NCI-H2196 (cell line): Measurements from ENCODE around the gene TSHZ3.
A peak's percentile ranks its signal among the peaks of the same experiment; 100 is the strongest.

Source experiments
- DNase-seq: peaks from one replicate; lab custom pipeline; 2025; ENCODE audit not compliant: unreplicated experiment; lab: John Stamatoyannopoulos, UW

The TSHZ3 gene

DNA sequence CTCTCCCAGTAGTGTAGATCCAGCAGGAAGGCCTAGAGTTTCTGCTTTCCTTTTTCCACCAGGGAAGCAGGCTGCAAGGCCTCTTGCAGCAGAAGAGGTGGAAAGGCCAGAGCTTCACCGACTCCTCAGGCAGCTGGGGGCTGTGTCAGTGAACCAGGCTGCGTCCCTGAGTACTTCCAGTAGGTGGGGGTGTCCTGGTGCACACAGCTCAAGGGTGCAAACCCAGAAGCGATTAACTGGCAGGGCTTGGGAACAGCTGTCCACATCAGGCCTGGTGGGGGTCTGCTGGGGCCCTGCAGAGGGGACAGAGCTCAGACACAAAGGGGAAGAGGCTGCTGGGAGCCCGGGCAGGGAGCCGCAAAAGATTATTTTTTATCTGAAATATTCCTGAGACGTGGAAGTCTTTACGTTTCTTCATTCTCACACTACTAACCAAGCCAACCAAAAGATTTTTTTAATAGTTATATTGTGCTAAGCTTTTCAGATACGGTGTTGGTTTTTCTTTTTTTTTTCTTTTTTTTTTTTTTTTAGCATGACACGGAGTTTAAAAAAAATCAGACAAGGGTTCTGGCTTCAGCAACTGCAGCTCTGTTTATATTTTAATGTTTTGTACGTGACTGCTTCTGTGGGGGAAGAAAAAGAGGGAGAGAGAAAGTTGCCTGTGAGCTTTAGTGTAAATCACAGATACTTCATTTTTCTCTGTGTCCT lies 11.0 kb downstream of the TSHZ3 start:
- DNase-seq = peak; percentile 17

DNA sequence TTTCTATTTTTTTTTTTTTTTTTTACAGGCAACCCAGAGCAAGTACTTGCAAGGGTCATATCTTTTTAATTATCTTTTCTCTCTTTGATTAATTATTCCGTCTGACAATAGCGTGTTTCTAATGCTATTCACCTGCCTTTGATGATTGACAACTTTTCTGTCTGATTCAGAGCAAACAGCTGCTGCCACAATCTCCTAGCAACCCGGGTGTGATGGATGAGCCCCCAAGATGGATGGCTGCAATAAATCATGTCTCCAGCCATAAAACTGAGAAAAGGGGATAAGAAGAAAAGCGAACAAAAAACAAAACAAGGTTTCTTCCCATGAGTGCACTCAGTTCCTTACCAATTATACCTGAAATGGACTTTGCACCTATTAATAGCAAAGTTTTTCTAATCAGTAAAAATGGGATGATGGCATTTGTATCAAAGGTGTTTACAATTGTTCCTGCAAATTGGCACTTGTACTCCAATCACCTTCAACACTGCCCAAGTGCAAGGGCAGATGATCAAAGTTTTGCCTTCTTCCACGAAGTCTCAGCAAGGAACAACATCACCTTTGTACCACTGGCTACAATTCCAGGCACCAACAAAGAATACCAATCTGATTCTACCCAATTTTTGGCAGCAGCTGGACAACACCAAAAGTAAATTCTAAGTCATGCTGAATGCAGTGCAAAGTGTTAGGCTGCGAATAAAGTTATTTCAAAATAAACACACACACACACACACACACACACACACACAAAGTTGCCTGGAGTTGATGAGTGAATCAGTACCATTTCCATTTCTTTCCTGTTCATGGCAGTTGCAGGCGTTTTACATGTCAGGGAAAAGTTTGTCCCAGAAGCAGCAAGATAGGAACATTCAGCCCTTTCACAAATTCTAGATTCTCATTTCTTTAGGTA lies 12.0 kb downstream of the TSHZ3 start:
- no peak for DNase-seq

DNA sequence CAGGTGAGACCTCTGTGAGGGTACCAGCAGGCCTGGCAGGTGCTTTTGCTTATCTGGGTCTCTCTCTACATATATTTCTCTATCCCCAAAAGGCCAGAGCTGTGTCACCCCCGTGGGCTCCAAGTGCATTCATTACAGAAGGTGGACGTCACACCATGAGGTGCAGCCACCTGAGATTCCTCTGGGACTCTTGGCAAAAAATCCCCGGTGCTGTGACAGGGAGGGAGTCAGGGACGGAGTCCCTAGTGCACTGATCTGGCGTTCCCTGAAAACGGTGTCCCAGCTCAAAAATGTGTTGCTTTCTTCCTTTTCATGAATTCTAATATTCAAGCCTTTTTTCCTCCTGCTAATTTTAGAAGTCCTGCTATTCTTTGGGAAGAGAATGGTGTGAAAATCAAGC lies 13.5 kb downstream of the TSHZ3 start:
- no peak for DNase-seq

DNA sequence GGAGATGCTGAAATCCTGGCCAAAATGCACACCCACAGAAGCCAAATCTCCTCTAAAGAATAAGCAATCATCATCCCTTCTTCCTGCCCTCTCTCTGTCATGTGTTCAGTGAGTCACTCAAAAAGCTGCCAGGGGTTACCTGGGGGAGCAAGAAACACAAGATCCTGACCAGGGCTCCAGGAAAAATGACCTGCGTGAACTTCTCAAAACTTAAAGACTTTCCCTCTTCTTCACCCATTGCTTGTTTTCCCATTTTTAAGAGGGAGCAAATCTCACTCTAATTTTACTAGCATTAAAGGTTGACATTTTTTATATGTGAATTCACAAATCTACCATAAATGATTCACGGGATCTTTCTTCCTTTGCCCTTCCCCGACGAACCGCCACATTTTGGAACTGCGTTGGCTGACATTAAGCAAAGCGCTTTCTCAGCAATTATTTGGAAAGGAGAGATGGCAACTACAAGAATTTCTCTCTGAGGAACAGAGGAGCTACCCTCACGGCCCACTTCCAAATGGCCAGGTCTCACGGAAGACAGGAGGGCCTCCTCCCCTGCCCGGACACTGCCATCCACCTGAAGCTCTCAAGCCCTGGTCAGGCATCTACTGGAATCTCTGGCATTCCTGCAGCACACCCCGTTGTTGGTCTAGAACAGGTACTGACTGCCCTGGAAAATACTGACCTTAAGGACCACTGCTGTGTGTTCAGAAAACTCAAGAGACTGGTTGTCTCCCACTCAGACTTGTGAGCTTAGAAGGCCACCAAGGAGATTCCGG lies 14.2 kb downstream of the TSHZ3 start:
- no peak for DNase-seq

DNA sequence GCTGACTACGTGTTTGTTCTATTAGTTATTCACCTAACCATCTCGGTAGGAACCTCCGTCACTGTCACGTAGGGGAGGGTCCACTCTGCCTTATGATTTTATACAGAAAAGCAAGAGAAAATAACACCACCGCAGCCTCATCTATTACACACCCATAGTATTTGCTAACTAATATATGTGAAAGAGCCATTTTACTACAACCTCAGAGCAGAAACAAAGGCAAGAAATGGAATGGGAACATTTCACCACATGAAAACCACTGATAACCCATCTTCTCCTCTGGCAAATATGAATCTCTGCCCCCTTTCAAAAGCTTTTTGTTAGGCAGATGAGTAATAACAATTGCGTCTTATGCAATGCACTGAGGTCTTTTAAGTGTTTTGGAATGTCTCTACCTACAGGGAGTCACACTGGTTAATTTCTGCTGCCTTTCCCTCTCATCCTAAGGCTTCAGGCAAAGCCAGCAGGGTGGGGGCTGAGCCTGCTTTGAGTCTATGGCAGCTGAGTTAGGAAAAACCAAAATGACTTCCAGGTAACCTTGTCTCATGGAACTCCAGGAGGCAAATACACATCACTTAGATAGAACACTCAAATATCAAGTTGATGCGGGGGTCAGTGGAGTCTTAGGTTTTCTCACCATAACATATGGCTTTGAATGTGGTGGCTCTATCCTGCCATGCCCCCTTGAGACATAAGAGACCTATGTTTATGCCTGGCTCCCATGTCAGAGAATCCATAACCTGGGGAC lies 15.0 kb downstream of the TSHZ3 start:
- no peak for DNase-seq

DNA sequence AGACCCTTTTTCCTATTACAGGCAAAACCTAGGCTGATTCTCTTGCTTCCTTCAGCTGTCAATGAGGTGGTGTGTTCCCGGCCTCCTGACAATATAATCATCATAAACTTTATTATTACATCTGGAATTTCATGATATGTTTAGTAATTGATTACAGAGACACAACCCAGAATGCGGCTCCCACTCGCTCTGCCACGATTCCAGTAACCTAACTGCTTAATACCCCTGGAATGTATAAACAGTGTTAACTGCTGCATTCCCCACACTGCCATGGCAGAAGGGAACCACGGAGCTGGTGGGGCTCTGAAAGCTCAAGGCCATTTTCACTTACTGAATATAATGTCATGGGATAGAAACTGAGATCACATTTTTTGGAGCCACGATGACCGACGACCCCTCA lies 17.1 kb downstream of the TSHZ3 start:
- no peak for DNase-seq

DNA sequence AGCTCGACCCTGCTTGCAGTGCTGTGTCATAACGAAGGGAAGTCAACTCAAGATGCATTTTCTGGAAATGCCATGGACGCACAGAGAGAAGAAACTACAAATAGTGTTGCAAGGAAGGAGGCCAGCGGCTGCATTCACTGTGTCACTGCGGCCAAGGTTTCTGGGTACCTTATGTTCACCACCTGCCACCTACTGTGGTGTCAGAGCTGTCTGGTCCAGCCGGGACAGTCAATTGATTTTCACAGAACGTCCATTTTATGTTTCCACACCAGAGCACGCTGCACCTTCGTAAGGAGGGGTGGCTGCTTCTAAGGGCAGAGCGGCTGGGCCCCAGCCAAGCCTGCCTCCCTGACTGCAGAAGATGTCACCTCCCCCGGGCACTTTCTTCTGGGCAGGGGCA lies 17.7 kb downstream of the TSHZ3 start:
- no peak for DNase-seq

DNA sequence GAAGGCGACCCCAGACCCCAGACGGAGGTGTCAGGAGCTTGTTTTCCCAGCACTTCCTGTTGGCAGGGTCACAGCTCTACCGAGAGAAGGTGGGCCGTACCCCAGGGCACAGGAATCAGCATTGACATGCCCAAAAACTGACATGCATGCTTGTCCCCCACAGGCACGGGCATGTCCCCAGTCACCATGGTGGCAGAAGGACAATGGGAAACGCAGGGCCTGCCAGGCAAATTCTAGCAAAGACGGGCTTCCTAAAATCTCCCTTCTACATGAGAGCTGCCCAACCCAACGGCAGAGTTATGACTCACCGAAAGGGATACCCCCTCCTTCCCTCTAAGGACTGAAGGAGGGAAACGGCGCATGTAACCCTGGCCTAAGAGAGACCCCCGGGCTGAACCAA lies 18.5 kb downstream of the TSHZ3 start:
- no peak for DNase-seq

DNA sequence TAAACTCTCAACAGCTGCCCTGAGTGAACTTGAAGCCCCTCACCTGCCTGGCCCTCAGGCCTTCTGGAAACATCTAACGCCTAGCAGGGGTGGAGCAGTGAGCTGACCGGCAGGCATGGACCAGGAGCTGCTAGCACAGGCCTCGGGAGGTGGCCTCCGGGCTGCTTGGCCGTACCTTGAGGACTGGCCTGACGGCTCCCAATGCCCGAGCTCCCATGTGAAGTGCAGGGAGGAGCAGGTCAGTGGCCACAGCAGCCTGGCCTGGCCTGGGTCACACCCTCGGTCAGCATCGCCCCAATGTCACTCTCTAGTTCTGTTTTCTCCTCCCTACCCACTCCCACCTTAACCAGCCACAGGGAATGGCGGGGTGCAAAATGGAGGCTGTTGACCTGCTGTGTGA lies 19.0 kb downstream of the TSHZ3 start:
- no peak for DNase-seq

DNA sequence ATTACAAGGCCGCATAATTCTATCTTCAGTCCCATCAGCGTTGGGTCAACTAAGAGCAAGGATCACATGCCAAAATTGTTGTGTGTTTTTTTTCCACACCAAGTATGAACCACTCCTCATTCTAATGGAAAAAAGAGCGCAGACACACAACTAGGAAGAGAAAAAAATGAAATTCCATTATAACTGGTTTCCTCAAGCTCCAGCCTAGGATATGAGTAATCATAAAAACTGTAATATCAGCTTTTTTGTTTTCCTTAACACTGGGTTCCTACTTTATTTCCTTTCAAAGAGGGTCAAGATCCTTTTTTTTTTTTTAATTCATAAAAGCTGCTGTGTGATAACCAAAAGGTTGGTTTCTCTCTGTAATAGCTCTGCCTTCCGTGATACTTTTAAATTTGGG lies 19.4 kb downstream of the TSHZ3 start:
- no peak for DNase-seq

DNA sequence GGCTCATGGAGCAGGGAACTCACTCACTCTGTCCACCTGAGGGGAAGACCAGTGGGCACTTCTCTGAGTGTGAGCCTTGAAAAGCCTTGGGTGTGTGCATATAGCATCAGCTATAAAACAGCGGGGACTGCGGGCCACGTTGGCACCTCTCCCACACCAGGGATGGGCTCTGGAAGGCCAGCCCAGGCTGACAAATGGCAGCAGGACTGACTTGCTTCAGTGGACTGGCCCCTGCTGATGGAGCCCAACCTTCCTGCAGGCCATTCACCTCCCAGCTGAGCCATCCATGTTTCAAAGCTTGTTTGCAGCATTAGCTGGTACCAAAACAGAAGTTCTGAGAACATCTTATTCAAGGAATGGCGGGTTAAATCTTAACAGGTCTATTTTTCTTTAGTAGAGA lies 21.0 kb downstream of the TSHZ3 start:
- DNase-seq = no peak

DNA sequence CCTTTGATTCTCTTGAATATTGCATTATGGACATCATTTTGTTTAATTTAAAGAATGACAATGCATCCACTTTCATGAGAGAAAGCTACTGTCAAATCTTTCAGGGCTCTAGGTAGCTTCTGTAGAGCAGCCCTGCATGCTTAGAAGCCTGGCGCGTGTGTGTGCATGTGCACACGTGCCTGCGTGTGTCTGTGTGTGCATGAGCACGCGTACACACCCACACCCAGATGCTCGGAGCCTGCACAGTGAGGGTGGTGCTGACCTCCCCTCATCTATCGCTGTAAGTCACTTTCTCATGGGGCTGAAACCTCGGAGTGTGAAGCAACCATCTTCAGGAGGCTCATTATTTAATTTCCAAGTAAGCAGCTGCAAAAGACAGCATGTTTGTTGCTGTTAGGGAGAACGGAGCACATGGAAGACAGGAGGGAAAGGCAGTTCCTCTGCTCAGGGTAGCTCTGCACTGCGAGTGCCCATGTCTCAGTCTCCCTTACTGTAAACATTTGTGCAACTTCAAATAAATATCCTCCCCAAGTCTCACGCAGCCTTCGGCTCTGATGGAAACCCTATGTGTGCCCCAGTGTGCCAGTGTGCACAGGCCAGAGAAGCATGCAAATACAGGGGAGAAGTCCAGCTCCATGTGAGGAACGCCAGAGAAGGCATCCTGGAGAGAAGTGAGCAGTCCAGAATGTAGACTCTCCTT lies 22.8 kb downstream of the TSHZ3 start:
- no peak for DNase-seq

DNA sequence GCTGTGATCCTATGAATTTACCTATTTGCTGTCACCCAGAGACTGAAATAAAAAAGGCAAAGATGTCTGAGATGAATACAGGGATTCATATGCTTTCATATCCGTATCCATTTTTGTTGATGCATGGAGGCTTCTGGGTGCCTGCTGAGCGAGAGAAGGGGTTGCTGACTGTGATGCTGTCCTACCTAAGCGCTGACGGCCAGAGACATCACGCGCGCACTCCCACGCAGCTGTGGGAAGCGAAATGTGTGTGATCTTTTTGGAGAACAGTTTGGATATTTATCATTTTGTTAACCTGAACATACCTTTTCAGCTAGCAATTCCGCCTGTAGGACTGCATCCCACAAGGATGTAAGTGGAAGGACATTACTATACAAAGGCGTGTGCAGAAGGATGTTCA lies 23.9 kb downstream of the TSHZ3 start:
- DNase-seq = no peak

DNA sequence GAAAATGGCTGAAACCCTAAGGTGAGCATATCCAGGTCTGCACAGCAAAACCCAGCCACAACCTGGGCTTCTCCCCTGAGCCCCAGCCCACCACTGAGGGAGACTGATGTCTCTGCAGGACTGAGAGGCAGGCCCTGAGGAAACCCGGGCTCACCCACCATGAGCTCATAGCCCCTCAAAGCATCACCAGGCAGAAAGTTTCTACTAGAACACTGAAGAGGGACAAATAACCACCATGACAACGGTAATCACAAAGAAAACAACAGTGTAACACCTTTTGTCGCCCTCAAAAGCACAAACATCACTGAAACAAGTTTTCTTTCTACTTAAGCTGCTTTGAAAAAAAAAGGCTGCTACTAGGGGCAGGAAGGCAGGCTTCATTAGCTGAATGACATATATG lies 29.8 kb downstream of the TSHZ3 start:
- no peak for DNase-seq

DNA sequence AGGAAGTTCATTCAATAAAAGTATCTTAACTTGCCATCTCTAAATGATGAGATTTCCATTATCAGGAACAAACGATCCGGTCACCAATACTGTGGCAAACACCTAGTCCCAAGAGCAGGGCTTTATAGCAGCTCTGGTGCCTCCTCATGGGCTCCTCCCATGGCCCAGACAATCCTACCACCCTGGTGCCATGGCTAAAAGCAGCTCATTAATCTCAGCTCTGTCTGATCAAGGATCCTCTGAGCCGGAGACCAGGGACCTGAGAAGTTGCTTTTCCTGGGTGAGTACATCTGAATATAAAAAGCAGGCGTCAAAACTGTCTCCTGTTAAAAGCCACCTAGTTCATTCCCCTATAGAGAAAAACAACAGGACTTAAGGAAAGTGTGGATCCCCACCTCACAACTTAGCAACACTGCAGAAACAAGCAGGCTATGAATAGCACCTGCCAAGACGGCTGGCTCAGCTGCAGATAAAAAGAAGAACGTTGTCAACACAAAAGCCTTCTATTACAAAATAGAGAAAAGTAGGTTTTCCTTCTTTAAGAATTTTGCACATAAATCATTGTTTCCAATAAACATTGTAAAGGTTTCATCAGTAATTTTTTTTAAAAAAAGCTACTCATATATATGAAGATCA lies 30.3 kb downstream of the TSHZ3 start:
- DNase-seq = no peak

DNA sequence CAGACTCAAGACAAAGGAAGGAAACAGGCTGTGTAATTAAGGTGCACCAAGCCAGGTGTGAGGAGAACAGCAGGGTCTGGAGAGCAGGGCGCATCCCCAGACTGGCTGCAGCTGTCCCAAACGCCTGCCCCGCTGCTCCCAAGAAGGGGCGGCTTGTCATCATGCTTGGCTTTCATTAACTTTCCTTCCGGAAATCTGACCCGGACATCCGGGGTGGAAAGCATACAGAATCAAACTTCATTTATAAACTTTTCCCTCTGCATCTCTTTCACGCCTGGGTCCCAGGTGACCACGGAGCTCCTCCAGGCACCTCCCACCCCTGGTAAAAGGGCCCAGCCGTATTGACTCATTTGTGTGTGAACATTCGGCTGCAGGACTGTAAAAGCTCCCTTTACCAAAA lies 31.7 kb downstream of the TSHZ3 start:
- no peak for DNase-seq

DNA sequence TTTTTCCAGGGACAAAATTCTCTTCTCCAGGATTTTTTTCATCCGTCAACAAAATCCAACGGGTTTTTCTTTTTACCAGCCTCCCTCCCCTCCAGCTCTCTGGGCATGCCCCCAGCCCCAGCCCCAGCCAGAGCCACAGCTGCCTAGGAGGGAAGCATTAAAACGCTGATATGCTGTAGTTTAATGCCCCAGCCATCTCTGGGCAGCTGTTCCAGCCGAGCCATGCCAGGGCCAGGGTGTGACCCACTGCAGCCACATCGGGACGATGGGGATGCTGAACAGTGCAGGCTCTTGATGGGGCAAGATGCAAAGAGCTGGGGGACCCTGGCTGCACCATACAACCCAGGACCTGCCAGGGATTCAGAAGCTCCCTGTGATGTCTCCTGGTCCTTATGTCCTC lies 32.1 kb downstream of the TSHZ3 start:
- DNase-seq = no peak

DNA sequence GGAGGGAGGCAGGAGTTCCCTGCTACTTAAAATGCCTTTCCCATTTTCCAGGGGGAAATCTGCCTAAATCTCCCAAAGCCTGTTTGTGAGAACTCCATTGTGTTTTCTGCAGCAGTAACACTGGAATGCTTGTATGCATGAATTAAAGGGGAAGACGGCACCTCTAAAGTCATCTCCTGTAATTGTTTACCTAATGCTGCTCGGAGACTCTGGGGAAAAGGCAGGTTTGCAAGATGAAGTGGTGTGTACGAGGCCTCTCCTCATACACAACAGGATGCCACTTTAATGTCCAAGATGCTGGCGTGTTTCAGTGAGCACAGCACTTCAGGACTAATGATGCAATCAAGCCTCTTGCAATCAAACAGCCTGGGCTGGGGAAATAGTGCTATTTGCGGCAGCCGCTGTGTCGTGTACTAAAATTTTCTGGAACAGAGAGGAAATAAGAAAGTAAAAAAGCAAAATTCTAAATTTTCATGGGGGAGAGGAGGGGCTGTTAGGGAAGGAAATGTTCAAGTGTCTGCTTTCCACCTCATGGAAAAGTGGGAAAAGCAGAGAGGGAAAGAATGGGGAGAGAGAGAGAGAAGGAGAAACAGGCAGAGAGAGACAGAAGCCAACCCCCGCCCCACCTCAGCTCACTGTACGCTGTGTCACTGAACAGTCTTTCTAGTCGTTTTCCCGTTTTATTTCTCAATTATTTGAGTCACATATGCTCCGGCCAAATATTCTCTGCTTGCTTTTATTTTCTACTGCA lies 32.9 kb downstream of the TSHZ3 start:
- no peak for DNase-seq

DNA sequence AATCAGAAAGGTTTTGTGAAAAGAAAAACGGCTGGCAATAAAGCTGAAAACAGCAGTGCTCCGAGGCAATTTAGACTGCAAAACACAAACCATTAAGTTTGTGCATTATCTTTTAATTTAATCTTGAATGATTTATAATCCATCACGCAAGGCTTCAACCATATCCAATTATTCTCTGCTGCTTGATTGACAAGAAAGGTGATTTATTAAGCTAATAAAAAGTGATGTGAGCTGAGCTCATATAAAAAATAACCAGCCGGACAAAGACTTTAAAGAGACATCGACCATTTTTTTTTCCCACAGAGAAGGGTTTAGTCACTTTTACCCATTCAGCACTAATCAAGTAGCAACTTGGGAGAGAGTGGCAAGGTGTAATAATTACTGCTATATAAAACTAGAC lies 33.6 kb downstream of the TSHZ3 start:
- no peak for DNase-seq
